Measurements from ENCODE around the gene FIG4. TPM values are rescaled to one million over a fixed set of nuclear protein-coding genes. Genes with fewer than 3 reads are reported as not detected.

FIG4 gene
- total RNA-seq, 4 donors from 2014 or later, result 6.9 to 17.1 (median 10.6) TPM

- no peak for TF ChIP-seq POLR2A (IDR thresholded peaks at IDR 0.05)
- TF ChIP-seq CTCF (IDR thresholded peaks at IDR 0.05), result no peak
- intact Hi-C loops (cut with DNase I; ENCODE audit: low total_unique reads), result no loop called here
- no peak overlapping the region for H3K4me3 ChIP-seq (ENCODE audit: low read depth, poor library complexity, severe bottlenecking)
- WGBS, 2 donors, result 80 to 88% methylated on average over 3 of the region's 3 CpGs
- no peak for DNase-seq (ENCODE audit: low spot score in 2 of 2)
These were observed 97.6 kb downstream of the FIG4 start for GRCh38 chr6:109788687-109789086.

- no peak for DNase-seq (ENCODE audit: low spot score in 2 of 2)
- H3K4me3 ChIP-seq (ENCODE audit: low read depth, poor library complexity, severe bottlenecking), result no peak overlapping the region
- 45 to 53% methylated on average over 1 of the region's 1 CpG for WGBS, 2 donors
- intact Hi-C loops (cut with DNase I; ENCODE audit: low total_unique reads), result no loop called here
- TF ChIP-seq CTCF (IDR thresholded peaks at IDR 0.05) (no peak), POLR2A (IDR thresholded peaks at IDR 0.05) (no peak)
These were observed 99.0 kb downstream of the FIG4 start for GRCh38 chr6:109790131-109790530.

- intact Hi-C loops (cut with DNase I; ENCODE audit: low total_unique reads), result no loop called here
- TF ChIP-seq POLR2A (IDR thresholded peaks at IDR 0.05), result no peak
- no peak for TF ChIP-seq CTCF (IDR thresholded peaks at IDR 0.05)
- WGBS, 2 donors, result 77 to 81% methylated on average over 12 of the region's 12 CpGs
- no peak for DNase-seq (ENCODE audit: low spot score in 2 of 2)
- H3K4me3 ChIP-seq (ENCODE audit: low read depth, poor library complexity, severe bottlenecking), result no peak overlapping the region
These were observed 100.2 kb downstream of the FIG4 start for GRCh38 chr6:109791301-109791700.

GRCh38 chr6:109793021-109793420 lies 101.9 kb downstream of the FIG4 start:
- H3K4me3 ChIP-seq (ENCODE audit: low read depth, poor library complexity, severe bottlenecking), result no peak overlapping the region
- intact Hi-C loops (cut with DNase I; ENCODE audit: low total_unique reads), result no loop called here
- TF ChIP-seq CTCF (IDR thresholded peaks at IDR 0.05) (no peak), POLR2A (IDR thresholded peaks at IDR 0.05) (no peak)
- WGBS, 2 donors, result 96 to 100% methylated on average over 1 of the region's 1 CpG
- DNase-seq (ENCODE audit: low spot score in 2 of 2), result no peak

GRCh38 chr6:109793792-109794191 lies 102.7 kb downstream of the FIG4 start:
- DNase-seq (ENCODE audit: low spot score in 2 of 2), result peak in 1 of 2 donors; percentile 71
- intact Hi-C loops (cut with DNase I; ENCODE audit: low total_unique reads), result no loop called here

More at GRCh38 chr6:109793792-109794191, 102.7 kb downstream of the FIG4 start:
- H3K4me3 ChIP-seq (ENCODE audit: low read depth, poor library complexity, severe bottlenecking), result no peak overlapping the region
- 10 to 11% methylated on average over 1 of the region's 1 CpG for WGBS, 2 donors
- TF ChIP-seq POLR2A (IDR thresholded peaks at IDR 0.05) (no peak), CTCF (IDR thresholded peaks at IDR 0.05) (no peak)

Measured in lower leg skin (tissue), 4 donors.